ENCODE results near the gene USP50.
"Not testable (repeated sequence)": the region's sequence is repeated elsewhere in the genome, so short reads cannot be mapped to it uniquely, and the experiment has no call there.

The USP50 gene

DNA sequence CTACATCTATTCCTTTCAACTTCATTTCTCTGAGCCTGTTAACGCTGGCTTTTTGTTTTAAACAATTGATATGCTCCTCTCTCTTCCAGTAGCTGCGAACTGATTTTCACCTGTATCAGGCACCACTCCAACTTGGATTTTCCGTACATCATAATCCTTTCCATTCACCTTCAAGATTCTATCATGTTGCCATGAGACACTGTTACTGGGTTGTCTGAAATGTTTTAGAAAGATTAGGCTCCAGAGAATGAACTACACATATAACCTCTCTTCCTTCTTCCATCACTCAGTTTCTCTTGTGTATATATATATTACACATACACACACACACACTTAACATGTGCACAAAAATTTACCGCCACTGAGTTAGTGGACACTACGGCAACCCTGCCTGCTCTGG lies at the start of gene USP50:
TSS of gene USP50 (minus strand) at position 101 of the 400 bp plus-strand sequence. CDS start 141 bp downstream, outside the sequence.
- FAIRE-seq (no peak), DNase-seq (ENCODE audit: insufficient read length, low spot score) (no peak)
- no peak for TF ChIP-seq POLR2A (IDR thresholded peaks at IDR 0.05; ENCODE audit: low read depth, low read length)

DNA sequence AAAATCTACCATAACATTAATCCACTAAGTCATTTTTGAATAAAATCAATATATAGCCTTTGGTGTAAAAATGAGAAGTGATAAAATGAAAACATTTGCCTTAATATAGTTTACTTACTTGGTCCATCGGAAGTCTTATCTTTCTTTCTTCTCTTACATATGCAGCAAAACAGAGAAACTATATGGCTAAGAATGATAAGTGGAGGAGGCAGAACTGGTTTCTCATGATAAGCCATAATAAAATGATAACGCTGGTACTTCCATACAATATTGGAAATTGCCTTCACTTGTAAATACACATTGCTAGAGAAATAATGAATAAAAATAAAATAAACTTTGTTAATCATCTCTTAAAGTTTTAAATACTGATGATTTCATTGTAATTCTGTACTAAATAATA lies 47.8 kb upstream of the USP50 start:
- FAIRE-seq (no peak), DNase-seq (ENCODE audit: insufficient read length, low spot score) (no peak)
- no peak for TF ChIP-seq POLR2A (IDR thresholded peaks at IDR 0.05; ENCODE audit: low read depth, low read length)

DNA sequence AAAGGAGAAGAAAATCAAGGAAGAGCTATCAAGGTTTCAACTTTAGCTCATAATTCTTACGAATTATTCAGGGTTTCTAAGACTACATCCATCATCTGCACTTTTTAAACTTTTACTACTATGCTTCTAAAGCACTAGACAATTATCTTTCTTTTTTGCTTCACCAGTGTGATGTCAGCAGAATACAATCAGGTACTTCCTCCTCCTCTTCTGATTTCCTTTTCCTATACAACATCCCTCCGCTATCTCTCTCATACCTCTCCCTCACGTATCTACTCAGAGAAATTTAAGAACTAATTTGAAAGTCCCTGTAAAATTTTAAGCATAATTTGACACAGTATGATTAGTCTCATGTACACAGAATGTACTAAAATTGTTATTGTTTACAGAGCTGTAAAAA lies 47.3 kb upstream of the USP50 start:
- no peak for TF ChIP-seq POLR2A (IDR thresholded peaks at IDR 0.05; ENCODE audit: low read depth, low read length)
- no peak for FAIRE-seq
- no peak for DNase-seq (ENCODE audit: insufficient read length, low spot score)

DNA sequence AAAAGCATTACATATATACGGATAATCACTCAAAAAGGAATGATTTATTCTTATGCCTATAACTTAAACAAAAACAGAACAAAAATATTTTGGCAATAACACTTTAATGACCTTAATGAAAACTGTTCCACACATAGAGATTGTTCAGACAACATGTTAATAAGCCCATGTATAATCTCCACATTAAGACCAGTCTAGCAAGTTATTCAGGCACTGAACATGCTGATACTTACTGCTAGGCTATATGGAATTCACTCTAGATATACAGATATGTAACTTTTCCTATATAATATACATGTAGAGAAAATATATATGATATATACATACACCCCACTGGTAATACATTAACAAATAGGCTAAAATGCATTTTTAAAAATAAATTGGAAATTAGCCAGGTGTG lies 43.8 kb upstream of the USP50 start:
- no peak for FAIRE-seq
- no peak for TF ChIP-seq POLR2A (IDR thresholded peaks at IDR 0.05; ENCODE audit: low read depth, low read length)
- no peak for DNase-seq (ENCODE audit: insufficient read length, low spot score)

DNA sequence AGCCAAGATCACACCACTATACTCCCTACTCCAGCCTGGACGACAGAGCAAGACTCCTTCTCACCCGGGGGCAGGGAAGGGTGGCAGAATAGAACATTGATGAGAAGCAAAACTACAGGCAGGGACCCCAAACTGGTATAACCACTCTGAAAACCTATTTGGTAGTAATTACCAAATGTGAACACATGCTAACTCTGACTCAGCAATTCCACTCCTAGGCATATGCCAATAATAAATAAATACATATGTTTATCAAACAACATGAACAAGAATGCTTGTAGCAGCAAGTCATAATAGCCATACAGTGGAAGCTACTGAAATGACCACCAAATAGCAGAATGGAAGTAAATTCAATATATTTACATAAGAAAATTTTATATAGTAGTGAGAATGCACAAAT lies 31.0 kb upstream of the USP50 start:
- FAIRE-seq (no peak), DNase-seq (ENCODE audit: insufficient read length, low spot score) (no peak)

DNA sequence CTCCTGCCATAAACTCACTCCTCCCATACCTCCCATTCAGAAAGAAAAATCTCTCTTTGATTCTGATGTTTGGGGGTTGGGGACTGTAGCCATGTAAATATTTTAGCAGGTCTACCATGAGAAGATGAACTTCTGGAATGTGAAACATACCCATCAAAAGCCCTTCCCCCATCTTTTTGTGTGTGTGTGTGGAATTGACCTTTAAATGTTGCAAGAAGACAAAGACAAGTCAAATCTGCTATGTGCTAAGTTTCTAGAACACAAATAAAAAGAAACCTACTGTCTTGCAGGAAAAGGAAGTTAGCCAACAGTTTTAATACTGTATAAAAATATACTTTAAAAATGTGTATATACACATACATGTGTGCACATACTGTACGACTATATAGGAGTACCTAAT lies 29.7 kb upstream of the USP50 start:
- TF ChIP-seq POLR2A (IDR thresholded peaks at IDR 0.05; ENCODE audit: low read depth, low read length), result no peak
- FAIRE-seq (no peak), DNase-seq (ENCODE audit: insufficient read length, low spot score) (no peak)

More for the DNA sequence above, 31.0 kb upstream of the USP50 start:
- no peak for TF ChIP-seq POLR2A (IDR thresholded peaks at IDR 0.05; ENCODE audit: low read depth, low read length)

DNA sequence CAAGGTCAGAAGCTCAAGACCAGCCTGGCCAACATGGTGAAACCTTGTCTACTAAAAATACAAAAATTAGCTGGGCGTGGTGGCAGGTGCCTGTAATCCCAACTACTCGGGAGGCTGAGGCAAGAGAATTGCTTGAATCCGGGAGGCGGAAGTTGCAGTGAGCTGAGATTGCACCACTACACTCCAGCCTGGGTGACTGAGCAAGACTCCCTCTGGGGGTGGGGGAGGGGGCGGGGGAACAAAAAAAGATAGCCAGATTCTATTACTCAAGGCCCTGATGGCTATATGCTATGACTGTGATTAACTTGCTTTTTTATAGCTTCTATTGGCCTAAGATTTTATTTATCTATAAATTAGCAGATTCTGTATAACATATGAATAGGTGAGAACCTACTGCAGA lies 27.4 kb upstream of the USP50 start:
- FAIRE-seq; DNase-seq (ENCODE audit: insufficient read length, low spot score): not testable (repeated sequence)

DNA sequence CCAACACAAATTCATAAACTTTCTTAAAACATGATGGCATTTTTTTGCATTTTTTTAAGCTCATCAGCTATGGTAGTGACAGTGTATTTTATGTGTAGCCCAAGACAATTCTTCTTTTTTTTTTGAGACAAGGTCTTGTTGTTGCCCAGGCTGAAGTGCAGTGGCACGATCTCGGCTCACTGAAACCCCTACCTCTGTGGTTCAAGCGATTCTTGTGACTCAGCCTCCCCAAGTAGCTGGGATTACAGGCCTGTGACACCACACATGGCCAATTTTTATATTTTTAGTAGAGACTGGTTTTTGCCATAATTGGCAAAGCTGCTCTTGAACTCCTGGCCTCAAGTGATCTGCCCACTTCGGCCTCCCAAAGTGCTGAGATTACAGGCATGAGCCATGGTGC lies 17.3 kb upstream of the USP50 start:
- FAIRE-seq (no peak), DNase-seq (ENCODE audit: insufficient read length, low spot score) (no peak)
- TF ChIP-seq POLR2A (IDR thresholded peaks at IDR 0.05; ENCODE audit: low read depth, low read length), result no peak

DNA sequence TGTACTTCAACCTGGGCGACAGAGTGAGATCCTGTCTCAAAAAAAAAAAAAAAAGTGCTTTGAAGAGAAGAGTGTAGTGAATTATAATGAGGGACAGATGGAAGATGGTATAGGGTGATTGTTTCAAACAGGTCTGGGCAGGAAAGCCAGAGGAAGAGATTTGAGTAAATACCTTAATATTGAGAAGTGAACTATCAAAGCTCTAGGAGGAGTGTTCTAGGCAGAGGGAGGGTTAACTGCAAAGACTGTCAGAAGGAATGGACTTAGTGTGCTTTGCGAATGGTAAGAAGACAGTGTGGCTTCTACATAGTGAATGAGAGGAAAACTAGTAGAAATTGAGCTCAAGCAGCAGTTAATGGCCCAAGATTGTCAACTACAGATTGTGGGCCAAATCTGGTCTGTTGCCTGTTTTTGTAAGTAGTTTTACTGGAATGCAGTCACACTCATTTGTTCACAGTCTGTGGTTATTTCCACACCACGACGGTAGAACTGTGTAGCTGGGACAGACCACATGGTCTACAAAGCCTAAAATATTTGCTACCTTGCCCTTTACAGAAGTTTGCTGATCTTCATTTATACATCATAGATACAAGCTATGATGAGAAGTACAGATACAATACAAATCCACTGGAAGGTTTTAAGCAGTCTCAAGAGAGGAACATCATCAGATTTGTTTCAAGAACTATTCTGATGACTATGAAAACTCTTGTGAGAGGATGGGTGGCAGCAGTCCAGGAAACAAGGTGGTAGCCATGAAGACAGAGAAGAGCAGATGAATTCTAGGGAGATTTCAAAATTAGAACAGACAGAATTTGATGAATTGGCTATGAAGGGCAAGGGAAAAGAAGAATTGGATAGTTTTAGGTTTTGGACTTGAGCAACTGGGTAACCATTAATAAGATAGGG lies 16.5 kb upstream of the USP50 start:
- FAIRE-seq, result no peak
- DNase-seq (ENCODE audit: insufficient read length, low spot score), result no peak
- TF ChIP-seq POLR2A (IDR thresholded peaks at IDR 0.05; ENCODE audit: low read depth, low read length), result no peak

DNA sequence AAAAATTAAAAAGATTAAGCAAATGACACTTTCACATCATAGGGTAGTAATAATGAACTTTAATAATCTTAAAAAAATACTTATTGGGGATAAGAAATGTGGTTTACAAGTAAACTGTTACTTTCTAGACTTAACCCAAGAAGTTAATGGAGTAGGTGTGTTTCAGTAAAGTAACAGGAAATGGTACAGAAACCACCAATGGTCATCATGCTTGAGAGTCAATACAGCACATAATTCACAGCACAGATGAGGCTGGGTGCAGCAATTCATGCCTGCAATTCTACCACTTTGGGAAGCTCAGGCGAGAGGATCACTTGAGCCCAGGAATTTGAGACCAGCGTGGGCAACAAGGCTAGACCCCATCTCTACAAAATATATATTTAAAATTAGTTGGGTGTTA lies 11.5 kb upstream of the USP50 start:
- no peak for TF ChIP-seq POLR2A (IDR thresholded peaks at IDR 0.05; ENCODE audit: low read depth, low read length)
- no peak for FAIRE-seq
- DNase-seq (ENCODE audit: insufficient read length, low spot score), result no peak

DNA sequence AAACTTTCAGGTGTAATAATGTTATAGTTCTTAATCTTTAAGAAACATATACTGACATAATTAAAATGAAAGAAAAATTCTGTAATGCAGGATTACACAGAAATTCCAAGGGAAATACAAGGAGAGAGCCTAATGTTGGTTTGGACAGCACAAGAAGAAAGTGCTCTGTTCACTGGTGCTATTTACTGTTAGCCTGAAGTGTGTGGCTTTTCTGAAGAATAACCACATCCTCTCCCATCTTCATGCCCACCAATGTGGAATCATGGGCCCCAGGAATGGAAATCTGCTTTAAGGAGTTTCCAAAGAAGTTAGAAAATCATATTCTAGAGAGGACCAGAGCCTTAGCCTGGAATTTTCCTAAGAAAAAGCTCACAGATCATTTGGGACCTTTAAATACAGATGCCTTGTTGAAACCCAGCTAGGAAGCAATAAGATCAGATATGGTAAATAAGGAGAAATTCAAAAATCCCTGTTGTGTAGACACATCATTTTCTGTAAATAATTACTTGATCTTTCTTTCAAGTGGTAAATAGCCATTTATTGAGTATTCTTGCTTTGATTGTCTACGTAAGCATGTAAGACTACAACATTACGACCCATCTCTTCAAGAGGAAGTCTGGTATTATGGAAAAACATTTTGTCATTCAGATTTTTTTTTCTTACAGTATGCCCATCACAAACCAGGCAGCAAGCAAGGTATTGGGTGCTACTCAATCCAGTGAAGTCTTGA lies 10.3 kb upstream of the USP50 start:
- no peak for TF ChIP-seq POLR2A (IDR thresholded peaks at IDR 0.05; ENCODE audit: low read depth, low read length)
- no peak for DNase-seq (ENCODE audit: insufficient read length, low spot score)
- FAIRE-seq, result no peak

DNA sequence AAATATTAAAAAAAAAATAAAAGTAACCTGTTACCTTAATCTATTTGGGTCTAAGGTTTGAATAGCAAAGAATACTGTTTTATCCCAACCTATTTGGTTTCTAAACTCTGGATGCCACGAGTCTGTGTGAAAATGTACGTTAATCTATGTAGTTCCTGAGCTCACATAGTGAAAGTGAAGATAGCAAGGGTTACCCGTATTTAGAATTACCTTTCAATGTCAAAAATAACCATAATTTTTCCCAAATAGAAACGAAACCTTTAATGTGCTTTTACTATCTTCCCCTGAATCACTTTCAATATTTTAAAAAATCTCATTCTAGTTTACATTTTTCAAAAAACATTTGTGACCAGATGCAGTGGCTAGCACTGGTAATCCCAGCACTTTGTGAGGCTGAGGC lies 5.8 kb upstream of the USP50 start:
- TF ChIP-seq POLR2A (IDR thresholded peaks at IDR 0.05; ENCODE audit: low read depth, low read length), result no peak
- DNase-seq (ENCODE audit: insufficient read length, low spot score), result no peak
- no peak for FAIRE-seq

DNA sequence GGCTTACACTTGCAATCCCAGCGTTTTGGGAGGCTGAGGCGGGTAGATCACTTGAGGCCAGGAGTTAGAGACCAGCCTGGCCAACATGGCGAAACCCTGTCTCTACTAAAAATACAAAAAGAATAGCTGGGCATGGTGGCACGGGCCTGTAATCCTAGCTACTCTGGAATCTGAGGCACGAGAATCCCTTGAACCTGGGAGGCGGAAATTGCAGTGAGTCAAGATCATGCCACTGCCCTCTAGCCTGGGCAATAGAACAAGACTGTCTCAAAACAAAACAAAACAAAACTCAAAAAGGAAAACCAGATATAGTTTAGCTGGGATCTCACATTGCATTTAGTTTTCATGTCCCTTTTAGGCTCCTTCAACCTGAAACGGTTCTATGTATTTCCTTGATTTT lies 2.9 kb upstream of the USP50 start:
- no peak for TF ChIP-seq POLR2A (IDR thresholded peaks at IDR 0.05; ENCODE audit: low read depth, low read length)
- FAIRE-seq (no peak), DNase-seq (ENCODE audit: insufficient read length, low spot score) (no peak)

DNA sequence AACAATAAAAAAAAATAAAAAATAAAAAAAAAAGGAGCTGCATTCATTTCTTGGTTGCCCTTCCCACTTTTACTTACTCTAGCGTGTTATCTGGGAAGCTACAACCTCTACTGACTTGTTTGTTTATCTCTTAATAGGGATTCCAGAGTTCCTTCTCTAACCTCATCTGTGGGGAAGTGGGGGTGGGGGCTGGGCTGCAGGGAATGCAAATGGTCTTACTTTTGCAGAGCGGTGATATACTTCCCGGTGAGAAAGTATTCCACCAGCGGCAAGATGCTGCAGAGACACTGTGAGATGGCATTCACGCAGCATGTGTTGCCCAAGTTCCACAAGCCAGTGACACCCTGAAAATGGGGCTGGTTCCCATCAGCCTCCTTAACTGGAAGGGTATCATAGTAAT lies 2.1 kb downstream of the USP50 start:
- FAIRE-seq (no peak), DNase-seq (ENCODE audit: insufficient read length, low spot score) (no peak)
- TF ChIP-seq POLR2A (IDR thresholded peaks at IDR 0.05; ENCODE audit: low read depth, low read length), result no peak

DNA sequence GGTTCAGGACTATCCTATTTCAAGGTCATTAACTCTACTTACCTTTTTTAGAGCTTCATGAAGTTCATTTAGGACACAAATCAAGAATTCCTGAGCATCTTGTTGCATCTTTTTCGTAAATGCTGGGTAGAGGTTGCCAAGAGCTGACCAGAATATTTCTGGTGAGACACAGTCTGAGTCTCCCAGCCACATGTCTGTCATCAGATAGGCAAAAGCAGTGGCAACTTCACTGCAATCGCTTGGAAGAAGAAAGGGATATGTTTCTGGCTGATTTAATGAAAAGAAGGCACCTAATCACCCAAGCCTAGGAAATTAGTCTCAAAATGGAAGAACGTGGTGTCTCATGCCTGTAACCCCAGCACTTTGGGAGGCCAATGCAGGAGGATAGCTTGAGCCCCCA lies 2.9 kb downstream of the USP50 start:
- FAIRE-seq (no peak), DNase-seq (ENCODE audit: insufficient read length, low spot score) (no peak)
- TF ChIP-seq POLR2A (IDR thresholded peaks at IDR 0.05; ENCODE audit: low read depth, low read length), result no peak

Data from H54 (cell line).